ENCODE measurements around the gene GMCL2.

GRCh38 chr5:178199581-178200434, 12.6 kb upstream of the GMCL2 start:
- TF ChIP-seq CTCF (IDR thresholded peaks at IDR 0.05) (no peak), POLR2A (IDR thresholded peaks at IDR 0.05) (no peak)

Measured in prostate gland (tissue), 2 donors.